Mesothelial cell of epicardium (in vitro differentiated cells): Measurements from ENCODE around the gene SON. TPM values are rescaled to one million over a fixed set of nuclear protein-coding genes. Genes with fewer than 3 reads are reported as not detected.

ENCODE experiments used
- DNase-seq, 2 experiments: peaks; one replicate each; pipeline ENCODE4 v3.0.0; 2021; ENCODE audit warnings: low spot score in 2 of 2; ENCODE audit not compliant: unreplicated experiment in 2 of 2
- H3K27ac Mint-ChIP-seq: 2 replicates; pipeline ENCODE4 v1.8.0; 2021; ENCODE audit warnings: mixed read lengths
- H3K27me3 Mint-ChIP-seq: 2 replicates; pipeline ENCODE4 v1.8.0; 2021; ENCODE audit warnings: low read depth, mixed read lengths
- H3K36me3 Mint-ChIP-seq: 2 replicates; pipeline ENCODE4 v1.8.0; 2021; ENCODE audit warnings: mixed read lengths
- H3K4me1 Mint-ChIP-seq: 2 replicates; pipeline ENCODE4 v1.8.0; 2021; ENCODE audit warnings: mixed read lengths
- H3K4me3 Mint-ChIP-seq: 2 replicates; pipeline ENCODE4 v1.8.0; 2021; ENCODE audit warnings: mild to moderate bottlenecking, moderate library complexity, mixed read lengths
- H3K9me3 Mint-ChIP-seq: 2 replicates; pipeline ENCODE4 v1.8.0; 2021; ENCODE audit warnings: mixed read lengths
- total RNA-seq: library from RNA; stranded (reverse); gene quantifications from 3 replicates; pipeline ENCODE4 v1.2.1, GENCODE V29; 2021
- TF ChIP-seq, protein P1 (sequence below): fragments of 200-600 bp; sonication (generic); IDR thresholded peaks from one replicate; pipeline ENCODE4 v1.5.0; 2021; ENCODE audit warnings: antibody characterized with exemption; ENCODE audit not compliant: unreplicated experiment

Gene SON
- total RNA-seq, 1 donor from 2014 or later, result 427 TPM

DNA sequence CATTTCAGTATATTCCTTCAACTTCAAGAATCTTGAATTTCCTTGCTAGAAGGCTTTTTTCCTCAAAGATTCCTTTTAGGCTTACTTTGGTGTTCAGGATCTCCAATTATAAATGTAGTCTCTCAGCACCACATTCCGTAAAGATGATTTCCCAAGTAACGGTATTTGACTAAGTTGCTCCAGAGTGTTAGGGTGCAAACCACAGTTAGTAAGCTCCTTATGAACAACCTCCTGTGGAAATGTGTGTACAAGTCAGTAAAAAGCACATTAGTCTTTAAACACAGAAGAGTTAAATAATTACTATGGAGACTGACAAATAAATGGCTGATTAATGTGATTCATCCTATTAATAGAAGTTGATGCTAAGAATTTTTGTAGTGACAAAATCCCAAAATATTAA is 35.4 kb downstream of the SON start:
- TF ChIP-seq, protein P1, sequence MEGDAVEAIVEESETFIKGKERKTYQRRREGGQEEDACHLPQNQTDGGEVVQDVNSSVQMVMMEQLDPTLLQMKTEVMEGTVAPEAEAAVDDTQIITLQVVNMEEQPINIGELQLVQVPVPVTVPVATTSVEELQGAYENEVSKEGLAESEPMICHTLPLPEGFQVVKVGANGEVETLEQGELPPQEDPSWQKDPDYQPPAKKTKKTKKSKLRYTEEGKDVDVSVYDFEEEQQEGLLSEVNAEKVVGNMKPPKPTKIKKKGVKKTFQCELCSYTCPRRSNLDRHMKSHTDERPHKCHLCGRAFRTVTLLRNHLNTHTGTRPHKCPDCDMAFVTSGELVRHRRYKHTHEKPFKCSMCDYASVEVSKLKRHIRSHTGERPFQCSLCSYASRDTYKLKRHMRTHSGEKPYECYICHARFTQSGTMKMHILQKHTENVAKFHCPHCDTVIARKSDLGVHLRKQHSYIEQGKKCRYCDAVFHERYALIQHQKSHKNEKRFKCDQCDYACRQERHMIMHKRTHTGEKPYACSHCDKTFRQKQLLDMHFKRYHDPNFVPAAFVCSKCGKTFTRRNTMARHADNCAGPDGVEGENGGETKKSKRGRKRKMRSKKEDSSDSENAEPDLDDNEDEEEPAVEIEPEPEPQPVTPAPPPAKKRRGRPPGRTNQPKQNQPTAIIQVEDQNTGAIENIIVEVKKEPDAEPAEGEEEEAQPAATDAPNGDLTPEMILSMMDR, result no peak

DNA sequence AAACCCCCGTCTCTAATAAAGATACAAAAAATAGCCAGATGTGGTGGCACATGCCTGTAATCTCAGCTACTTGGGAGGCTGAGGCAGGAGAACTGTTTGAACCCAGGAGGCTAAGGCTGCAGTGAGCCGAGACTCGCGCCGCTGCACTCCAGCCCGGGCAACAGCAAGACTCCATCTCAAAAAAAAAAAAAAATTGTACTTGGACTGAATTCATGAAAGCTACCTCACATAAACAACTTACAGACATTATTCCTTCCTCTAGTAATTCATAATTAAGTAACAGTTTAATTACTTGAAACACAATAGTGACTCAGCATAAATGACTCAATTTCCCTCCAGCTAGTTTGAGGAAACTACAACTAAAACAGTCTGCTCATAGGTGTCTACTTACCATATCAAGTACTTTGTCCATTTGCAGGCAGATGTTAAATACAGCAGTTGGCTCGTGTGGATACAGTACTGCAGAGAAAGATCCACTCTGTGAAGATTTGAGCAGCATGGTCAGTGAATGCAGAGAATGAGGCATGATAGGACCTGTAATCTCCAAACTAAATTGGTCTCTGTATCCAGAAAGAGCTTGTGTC is 36.2 kb downstream of the SON start:
- Mint-ChIP-seq H3K4me1 (no peaks in the 10 kb centered on the region), H3K27ac (peak overlapping the region; percentile 69), H3K36me3 (peaks cover 17% of the 10 kb centered on the region), H3K4me3 (no peak overlapping the region), H3K9me3 (no peaks in the 10 kb centered on the region), H3K27me3 (no peaks in the 10 kb centered on the region)
- DNase-seq, result no peak
- TF ChIP-seq, protein P1, result no peak

More for the DNA sequence above, 35.4 kb downstream of the SON start:
- Mint-ChIP-seq H3K27me3 (no peaks in the 10 kb centered on the region), H3K4me3 (no peak overlapping the region), H3K4me1 (no peaks in the 10 kb centered on the region), H3K9me3 (no peaks in the 10 kb centered on the region), H3K36me3 (peaks cover 20% of the 10 kb centered on the region), H3K27ac (no peak overlapping the region)
- DNase-seq, result no peak

DNA sequence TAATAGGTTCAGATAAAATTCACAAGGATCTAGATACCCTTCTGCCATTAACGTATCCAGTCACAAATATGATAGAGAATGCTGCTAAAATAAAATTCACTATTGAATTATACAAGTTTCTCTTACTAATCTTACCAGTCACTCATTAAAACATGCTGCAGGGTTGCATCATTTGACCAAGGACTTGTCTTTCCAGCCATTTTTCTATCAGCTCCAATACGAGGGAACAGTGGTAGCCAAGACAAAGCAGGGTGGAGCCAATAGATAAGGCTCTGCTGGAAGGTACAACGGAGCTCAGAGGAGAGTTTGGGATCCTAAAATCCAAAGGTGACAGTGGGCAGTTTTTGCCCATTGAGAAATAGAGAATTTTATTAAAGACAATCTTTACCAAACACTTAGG is 41.6 kb downstream of the SON start:
- Mint-ChIP-seq H3K4me1 (peaks cover 17% of the 10 kb centered on the region), H3K27me3 (no peaks in the 10 kb centered on the region), H3K4me3 (no peak overlapping the region), H3K9me3 (no peaks in the 10 kb centered on the region), H3K36me3 (peaks cover 3% of the 10 kb centered on the region), H3K27ac (no peak overlapping the region)
- TF ChIP-seq, protein P1, result no peak
- no peak for DNase-seq

DNA sequence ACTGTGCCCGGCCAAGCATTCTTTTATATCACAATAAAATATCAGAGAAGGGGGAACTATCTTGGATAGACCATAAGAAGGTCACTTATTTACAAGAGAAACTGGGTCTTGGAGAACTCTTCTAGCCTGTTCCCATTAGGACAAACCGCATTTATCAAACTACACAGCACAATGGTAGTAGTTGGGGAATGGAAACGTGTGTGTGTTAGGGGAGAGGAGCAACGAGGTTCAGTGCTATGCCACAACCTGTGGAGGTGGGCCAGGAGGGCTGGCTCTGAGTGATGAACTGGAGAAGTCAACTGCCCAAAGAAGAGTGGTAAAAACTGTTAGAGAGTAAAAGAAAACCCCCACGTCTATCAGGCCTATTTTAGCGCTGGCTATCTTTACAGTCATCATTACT is 44.1 kb downstream of the SON start:
- DNase-seq, result no peak
- Mint-ChIP-seq H3K27ac (peak overlapping the region; percentile 8), H3K36me3 (peaks cover 3% of the 10 kb centered on the region), H3K9me3 (no peaks in the 10 kb centered on the region), H3K4me3 (peak overlapping the region; percentile 52), H3K4me1 (peaks cover 17% of the 10 kb centered on the region), H3K27me3 (no peaks in the 10 kb centered on the region)
- TF ChIP-seq, protein P1, result no peak

DNA sequence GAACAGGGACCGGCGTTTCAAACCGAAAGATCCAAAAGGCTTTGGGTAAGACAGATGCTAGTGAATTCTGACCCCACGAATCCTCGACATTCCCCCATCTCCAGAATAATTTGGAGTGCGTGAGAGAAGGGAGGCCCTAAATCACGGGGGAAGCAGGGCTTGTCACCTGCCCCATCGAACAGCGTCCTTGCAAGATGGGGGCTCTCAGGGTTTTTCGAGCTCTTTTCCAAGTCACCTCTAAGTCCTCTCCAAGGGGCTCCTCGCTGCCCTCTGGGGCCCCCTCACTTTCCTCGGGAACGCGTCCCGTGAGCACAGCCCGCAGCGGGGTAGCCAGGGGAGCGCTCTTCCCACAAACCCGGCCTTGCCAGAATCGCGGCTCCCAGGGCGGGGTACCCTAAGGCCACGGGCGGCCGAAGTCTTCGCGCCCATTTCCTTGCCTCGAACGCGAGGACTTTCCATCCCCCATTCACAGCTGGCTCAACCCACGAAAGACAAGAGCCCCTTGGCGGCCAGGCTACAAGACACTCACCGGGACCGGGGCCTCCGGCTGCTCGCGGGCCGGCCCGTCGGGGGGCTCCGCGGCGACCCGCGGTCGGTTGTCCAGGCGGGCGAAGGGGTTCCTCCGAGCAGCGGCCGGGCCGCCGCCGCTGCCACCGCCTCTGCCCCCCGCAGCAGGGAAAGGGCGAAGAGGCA is 45.1 kb downstream of the SON start:
- Mint-ChIP-seq H3K27me3 (no peaks in the 10 kb centered on the region), H3K36me3 (peaks cover 5% of the 10 kb centered on the region), H3K4me1 (peaks cover 17% of the 10 kb centered on the region), H3K27ac (peak overlapping the region; percentile 73), H3K9me3 (no peaks in the 10 kb centered on the region), H3K4me3 (peak overlapping the region; percentile 86)
- TF ChIP-seq, protein P1, result no peak
- peak in 1 of 2 experiments; percentile 51 for DNase-seq
